HG03064 (cell line): ENCODE results near the gene FPGS.

Experiments used
- ATAC-seq: cut with Tn5 transposase; IDR thresholded peaks from one replicate; pipeline ENCODE4 v1.9.1; 2021; ENCODE audit warnings: low read depth; ENCODE audit not compliant: unreplicated experiment

Gene FPGS

DNA sequence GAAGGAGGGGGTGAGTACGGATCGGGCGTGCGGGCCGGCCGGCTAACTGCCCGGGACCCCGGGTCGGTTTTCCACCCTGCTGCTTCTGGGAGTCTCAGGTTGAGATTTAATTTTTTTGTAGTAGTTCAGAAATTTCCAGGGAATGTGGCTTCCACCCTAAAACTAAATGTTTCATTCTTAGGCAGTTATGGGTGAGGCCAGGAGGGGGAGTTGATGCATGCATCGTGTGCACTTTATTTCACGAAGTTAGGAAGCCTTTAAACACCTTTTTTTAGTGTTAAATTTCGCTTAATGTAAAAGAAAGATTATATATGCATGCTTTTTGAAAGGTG is 15.9 kb upstream of the FPGS start:
- ATAC-seq: no peak

DNA sequence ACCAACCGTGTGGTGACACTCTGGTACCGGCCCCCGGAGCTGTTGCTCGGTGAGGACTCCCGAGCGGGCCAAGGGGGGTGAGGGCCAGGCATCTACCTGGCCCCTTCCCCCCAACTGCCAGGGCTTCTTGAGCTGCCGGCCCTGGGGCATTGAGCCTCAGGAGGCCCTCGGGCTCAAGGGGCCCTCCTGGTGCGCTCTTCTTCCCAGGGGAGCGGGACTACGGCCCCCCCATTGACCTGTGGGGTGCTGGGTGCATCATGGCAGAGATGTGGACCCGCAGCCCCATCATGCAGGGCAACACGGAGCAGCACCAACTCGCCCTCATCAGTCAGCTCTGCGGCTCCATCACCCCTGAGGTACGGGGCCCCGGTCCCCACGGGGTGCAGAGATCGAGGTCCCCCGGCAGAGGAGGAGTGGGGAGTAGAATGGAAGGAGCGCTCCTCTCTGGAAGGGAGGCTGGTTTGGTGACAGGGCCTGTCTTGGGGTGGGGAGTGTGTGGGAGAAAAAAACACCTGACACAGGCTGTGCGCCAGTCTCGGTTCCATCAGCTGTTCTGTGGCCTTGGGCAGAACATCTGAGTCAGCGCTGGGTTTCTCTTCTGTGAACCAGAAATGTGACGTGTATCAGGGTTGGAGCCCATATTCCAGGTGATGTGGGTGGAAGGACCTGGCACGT is 14.2 kb upstream of the FPGS start:
- no peak for ATAC-seq

DNA sequence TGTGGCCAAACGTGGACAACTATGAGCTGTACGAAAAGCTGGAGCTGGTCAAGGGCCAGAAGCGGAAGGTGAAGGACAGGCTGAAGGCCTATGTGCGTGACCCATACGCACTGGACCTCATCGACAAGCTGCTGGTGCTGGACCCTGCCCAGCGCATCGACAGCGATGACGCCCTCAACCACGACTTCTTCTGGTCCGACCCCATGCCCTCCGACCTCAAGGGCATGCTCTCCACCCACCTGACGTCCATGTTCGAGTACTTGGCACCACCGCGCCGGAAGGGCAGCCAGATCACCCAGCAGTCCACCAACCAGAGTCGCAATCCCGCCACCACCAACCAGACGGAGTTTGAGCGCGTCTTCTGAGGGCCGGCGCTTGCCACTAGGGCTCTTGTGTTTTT is 13.5 kb upstream of the FPGS start:
- ATAC-seq: no peak

DNA sequence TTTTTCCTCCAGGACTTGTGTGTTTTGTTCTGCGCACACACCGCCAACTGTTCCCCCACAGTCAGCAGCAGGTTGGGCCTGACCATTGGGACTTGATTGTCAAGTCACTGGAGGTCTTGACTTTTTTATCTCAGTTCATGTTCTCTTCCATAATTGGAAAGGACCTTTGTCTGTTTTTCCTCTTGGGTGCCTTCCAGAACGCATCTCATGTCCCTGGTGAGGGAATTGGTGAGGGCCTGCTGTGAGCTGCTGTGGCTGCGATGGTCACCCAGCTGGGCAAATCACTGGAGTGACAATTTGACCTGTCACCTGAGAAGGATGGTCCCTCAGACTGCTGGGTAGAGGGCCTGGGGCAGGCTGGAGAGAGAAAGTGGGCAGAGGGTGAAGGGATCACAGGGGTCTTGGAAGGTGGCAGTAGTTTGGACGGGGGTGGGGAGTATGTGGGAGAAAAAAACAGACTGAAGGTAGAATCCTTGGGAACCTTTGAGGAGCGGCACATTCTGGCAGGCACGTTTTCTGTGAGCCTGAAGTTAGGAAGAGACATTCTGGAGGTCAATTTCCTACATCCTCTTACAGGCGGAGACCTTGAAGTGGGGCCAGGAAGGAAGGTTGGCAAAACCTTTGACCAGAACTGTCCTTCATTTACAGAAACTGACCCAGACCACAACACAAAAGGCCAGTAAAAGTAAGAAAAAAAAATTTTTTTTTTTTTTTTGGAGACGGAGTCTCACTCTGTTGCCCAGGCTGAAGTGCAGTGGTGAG is 12.4 kb upstream of the FPGS start:
- ATAC-seq: no peak

DNA sequence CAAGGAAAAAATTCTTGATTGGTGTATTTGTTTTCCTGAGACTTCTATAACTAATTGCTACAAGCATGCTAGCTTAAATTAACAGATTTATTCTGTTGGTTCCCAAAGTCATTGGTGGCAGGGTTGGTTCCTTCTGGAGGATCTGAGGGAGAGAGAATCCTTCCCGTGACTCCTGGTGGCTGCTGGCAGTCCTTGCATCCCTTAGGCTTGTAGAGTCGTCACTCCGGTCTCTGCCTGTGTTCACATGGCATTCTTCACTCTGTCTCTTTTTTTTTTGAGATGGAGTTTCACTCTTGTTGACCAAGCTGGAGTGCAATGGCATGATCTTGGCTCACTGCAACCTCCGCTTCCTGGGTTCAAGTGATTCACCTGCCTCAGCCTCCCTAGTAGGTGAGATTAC is 11.6 kb upstream of the FPGS start:
- ATAC-seq: no peak

DNA sequence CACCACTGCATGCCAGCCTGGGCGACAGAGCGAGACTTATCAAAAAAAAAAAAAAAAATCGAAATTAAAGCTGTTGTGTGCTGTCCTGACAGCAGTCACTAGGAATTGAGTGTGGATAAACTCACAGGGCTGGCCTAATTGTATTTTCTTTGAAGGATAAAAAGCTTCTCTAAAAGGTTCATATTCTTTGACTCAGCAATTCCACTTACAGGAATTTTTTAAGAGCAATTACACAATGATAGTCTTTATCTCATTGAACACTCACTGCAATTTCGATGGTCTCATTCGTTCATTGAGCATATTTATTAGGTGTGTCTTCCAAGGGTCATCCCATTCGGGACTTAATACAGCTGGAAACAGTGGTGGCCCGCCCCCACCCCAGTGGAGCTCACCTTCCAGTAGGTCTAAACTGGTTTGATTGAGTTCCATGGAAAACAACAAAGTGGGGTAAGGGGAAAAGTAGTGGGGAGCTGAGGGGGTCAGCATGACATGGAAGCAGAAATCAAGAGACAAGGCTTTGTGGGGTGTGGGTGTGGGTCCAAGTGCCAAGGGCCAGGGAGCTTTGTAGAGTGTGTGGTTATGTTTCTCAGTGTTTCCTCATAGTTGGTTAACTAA is 10.2 kb upstream of the FPGS start:
- ATAC-seq: no peak

DNA sequence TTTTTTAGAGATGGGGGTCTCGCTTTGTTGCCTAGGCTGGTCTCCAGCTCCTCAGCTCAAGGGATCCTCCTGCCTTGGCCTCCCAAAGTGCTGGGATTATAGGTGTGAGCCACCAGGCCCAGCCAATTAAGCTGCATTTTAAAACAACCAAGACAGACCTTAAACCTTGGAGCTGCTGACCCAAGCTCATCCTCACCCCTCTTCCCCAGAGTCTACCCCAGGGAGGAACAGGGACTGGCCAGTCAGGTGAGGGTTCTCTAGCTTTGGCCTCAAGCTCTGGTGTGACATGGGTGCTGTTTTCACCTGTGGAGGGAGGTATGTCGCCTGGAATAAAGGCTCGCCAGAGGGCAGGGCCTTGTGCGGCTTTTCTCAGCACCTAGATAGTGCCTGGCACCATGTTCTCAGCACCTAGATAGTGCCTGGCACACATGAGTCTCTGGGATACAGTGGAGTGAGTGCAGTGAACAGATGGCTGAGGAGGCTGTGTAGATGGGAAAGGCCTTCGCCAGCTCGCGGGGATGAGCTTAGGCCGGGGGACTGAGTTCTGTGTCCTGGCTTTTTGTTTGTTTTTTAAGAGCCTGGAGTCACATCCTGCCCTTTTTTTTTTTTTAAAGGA is 9.5 kb upstream of the FPGS start:
- no peak for ATAC-seq

DNA sequence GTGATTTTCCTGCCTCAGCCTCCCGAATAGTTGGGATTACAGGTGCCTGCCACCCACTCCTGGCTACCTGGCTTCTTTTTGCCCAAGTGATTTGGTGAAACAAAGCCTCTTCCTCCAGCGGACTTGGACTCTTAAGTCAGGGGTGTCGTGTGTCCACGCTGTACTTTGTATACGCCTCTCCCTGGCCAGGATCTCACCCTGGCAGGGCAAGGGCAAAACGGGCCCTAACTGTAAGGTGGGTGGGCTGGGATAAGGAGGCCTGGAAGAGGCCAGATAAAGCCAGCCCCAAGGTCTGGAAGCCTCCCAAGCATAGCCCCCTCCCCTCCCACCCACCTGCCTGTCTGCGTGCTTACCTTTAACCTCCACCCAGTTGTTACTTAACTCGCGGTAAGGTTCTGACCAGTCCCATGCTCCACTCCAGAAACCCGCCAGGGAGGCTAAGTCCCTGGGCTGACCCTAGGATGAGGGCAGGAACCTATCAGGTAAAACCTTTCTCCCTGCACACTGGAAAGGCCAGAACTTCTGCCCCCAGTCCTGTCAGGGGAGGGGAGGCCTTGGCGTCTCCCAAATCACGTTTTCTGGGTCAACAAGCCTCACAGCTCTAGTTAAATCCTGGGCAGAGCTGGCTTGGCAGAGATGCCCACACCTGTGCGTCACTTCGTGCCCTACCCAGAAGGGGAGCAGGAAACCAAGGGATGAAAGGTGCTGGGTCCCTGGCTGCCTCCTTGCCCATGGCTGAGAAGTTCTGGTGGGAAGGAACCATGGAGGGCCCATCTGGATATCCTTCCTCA is 8.5 kb upstream of the FPGS start:
- ATAC-seq: no peak

DNA sequence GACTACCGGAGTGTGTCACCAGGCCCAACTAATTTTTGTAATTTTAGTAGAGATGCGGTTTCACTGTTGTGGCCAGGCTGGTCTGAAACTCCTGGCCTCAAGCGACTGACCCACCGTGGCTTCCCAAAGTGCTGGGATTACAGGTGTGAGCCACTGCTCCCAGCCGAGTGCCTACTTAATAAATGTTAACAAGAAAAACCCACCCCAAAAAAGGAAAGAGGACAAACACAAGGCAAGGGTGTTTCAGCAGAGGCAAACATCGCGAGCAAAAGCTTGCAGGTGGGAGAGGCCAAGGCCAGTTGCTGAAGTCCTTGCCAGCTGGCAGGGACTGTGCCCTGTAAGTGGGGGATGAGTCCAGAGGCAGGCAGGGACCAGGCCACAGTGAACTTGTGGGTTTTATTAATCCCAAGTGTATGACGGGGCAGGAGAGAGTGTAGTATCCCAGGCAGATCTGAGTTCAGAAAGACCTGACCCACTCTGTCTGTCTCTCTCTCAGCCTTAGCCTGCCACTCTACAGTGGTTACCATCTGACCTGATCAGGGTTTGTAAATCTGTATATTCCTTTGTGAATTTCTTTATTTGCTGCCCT is 6.4 kb upstream of the FPGS start:
- ATAC-seq: no peak

DNA sequence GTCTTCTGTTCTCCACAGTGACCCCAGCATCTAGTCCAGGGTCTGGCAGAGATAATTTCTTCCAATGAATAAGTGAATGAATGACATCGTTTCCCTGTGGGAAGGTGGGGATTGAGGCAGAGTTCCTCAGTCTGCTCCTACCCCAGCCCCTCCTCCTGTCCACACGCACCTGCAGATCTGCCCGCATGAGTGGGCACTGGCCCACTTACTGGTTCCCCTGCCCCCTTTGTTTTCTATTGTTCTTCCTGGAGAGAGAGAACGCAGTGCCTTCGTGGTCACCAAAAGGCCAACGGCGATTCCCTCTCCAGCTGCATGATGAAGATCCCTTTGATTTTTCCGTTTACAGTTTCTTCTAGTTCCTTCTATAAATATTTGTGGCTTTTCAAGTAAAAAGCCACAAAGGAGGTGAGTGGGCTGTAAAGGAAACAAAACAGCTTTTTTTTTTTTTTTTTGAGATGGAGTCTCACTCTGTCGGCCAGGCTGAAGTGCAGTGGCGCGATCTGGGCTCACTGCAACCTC is 5.8 kb upstream of the FPGS start:
- ATAC-seq: no peak

DNA sequence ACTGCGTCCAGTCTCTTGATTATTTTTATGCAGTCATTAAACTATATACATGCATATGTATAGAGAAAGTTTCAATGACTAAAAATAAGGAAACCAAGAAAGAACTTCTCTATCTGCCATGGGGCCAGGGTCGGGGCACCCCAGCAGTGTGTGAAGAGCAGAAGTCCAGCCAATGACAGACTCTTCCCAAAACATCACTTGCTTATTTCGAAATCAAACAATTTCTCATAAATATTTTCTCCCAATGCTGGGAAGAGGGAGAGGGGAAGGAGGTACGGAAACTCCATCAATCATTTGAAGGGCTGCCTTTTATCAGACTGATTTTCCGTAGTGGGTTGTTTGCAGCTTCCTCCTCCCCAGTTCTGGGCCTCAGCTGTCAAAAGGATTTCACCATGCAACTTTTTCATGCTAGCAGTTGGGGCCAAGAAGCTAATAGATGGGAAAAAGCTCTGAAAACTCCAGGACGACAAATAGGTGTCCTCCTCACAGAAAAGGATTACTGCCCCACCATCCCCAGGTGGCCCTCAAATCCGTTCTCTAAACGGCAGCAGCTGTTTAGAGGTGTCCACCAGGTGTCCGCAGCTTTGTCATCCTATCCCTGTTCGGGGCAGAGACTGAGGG is 617 bp upstream of the FPGS start:
- ATAC-seq: no peak

DNA sequence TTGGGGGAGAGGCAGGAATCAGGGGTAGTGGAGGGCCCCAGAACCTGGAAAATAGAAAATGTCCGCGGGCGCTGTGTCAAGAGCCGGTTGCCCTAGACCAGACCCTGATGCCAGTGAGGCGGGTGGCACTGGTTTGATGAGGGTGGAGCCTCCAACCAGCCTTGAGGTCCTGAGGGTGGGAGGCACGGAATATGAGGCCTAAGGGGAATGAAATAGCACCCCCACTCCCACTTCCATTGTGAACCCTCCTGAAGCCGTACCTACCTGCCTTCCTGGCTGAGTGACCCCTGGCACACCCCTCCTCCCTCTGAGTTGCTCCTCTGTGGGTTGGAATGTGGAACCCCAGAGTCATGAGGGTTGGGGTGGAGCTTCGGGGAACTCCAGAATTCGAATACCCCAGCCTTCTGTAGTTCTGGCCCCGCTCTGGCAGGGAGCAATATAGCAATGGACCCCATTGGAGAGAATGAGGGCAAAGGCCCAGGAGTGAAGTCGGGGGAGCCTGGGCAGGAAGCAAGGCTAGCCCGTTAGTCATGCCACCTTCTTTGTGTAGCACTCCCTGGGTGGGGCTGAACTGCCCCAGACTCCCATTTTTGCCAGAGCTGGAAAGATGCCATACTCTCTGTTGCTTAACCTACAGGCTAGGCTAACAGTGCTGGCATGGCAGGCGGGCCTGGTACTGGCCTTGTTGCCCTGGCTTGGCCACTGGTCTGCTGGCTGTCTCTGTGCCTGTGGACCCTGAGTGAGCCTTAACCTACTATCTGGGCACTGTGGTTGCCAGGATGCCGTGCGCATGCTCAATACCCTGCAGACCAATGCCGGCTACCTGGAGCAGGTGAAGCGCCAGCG is 1.0 kb downstream of the FPGS start:
- no peak for ATAC-seq

DNA sequence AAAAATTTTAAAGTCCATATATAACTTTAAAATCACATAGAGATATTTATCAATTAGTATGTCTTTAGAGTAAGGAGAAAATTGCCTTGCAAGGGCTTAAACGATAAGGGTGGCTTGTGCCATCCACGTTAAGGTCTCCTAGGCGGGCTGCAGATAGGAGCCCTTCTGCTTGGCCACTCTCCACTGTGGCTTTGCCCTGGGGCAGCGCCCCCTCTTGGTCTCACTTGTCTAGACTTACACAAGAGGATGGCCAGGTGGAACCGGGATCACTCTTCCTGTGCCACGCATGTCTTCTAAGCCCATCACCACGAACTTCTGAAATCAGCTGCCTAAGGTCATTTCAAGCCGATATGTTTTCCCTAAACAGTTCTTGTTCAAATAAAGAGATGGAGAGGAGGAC is 2.9 kb downstream of the FPGS start:
- no peak for ATAC-seq

DNA sequence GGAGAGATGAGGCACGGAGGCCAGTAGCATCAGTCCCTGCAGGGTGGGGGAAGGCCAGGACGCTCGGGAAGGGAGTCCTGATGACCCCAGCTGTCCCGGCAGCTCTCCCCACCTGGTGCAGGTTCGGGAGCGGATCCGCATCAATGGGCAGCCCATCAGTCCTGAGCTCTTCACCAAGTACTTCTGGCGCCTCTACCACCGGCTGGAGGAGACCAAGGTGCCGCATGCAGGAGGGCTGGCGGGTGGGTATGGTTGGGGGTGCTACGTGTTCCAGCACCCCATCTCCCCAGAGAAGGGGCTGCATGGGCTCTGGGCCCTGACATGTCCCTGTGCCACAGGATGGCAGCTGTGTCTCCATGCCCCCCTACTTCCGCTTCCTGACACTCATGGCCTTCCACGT is 4.2 kb downstream of the FPGS start:
- no peak for ATAC-seq

DNA sequence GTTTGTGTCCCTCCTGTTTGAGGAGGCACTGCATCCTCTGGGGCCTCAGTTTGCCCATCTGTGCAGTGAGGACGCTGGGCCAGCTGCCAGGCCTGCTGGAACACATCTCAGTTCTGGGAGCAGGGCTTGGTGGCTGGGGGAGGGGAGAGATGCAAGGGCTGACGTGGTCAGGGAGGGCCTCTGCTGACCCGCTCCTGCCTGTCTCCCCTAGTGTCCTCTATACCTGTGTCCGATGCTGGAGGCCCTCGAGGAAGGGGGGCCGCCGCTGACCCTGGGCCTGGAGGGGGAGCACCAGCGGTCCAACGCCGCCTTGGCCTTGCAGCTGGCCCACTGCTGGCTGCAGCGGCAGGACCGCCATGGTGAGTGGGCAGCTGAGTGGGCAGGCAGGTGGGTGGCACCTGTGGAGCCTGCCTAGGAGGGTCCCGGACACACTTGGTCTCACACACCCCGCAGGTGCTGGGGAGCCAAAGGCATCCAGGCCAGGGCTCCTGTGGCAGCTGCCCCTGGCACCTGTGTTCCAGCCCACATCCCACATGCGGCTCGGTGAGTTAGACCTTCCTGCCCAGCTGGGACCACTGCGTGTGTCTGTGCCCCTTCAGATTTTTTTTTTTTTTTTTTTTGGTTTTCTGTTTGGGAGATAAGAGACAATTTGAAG is 5.8 kb downstream of the FPGS start:
- no peak for ATAC-seq

DNA sequence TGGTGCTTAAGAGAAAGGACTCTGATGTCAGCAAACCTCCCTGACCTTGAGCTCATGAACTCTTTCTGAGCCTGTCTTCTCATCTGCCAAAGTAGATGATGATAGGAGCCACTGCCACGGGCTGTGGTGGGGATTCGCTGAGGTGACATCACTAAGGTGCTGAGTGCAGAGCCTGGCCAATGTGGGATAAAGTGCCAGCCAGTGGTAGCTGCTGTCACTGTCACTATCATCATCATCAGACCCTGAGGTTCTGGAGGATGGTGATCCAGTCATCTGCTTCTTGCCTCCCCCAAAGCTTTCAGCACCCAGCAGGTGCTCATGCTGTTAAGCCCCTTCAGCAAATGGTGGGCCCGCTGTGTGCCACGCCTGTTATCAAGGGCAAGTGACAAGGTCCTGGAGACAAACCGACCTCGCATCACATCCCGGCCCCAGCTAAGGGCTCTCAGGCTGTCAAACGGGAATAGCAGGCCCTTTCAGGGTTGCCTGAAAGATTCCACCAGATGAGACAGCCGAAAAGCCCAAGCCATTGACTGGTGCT is 6.4 kb downstream of the FPGS start:
- ATAC-seq: no peak

DNA sequence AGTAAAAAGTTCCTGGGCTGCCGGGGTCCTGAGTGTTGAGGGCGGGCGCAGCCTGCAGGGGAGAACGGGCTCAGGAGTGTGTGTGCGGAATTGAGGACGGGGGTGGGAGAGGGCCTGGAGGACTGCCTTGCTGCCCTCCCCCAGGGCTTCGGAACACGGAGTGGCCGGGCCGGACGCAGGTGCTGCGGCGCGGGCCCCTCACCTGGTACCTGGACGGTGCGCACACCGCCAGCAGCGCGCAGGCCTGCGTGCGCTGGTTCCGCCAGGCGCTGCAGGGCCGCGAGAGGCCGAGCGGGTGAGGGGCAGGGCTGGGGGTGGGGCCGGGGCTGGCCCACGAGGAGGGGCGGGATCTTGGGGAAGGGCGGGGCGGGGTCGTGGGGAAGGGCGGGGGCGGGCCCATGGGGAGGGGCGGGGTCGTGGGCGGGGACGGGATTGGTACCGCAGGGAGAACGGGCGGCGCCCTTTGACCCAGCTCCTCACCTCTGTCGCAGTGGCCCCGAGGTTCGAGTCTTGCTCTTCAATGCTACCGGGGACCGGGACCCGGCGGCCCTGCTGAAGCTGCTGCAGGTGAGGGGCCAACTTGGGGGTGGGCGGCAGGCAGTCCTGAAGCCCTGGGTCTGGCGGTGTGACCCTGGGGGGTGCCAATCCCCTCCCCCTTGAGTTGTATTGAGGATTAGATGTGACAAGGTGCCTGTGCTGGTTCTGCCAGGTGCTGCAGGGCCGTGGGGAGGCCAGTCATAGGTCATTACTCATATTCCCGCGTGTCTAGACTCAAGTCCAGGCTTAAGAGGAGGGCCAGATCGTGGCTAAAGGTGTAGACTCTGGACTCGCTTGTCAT is 7.1 kb downstream of the FPGS start:
- no peak for ATAC-seq
